GM19035 (cell line): ENCODE measurements around the gene CD200.

Experiments used
- ATAC-seq: cut with Tn5 transposase; IDR thresholded peaks from one replicate; pipeline ENCODE4 v1.9.1; 2021; ENCODE audit not compliant: unreplicated experiment

CD200 gene

GRCh38 chr3:112331851-112332250, 1.1 kb upstream of the CD200 start:
- ATAC-seq: no peak

GRCh38 chr3:112333381-112334317, 693 bp downstream of the CD200 start:
- ATAC-seq: peak; percentile 55

GRCh38 chr3:112334691-112335433, 1.9 kb downstream of the CD200 start:
- no peak for ATAC-seq

GRCh38 chr3:112335434-112335781, 2.5 kb downstream of the CD200 start:
- no peak for ATAC-seq

GRCh38 chr3:112338021-112338726, 5.2 kb downstream of the CD200 start:
- ATAC-seq: no peak

- ATAC-seq: no peak
These were observed 5.7 kb downstream of the CD200 start for GRCh38 chr3:112338727-112339056.

- no peak for ATAC-seq
These were observed 6.2 kb downstream of the CD200 start for GRCh38 chr3:112339134-112339533.

- no peak for ATAC-seq
These were observed 6.7 kb downstream of the CD200 start for GRCh38 chr3:112339609-112340008.

- no peak for ATAC-seq
These were observed 8.4 kb downstream of the CD200 start for GRCh38 chr3:112341386-112341785.

GRCh38 chr3:112345681-112346080, 12.7 kb downstream of the CD200 start:
- ATAC-seq: no peak

- no peak for ATAC-seq
These were observed 13.7 kb downstream of the CD200 start for GRCh38 chr3:112346491-112347122.

GRCh38 chr3:112348943-112349342, 16.0 kb downstream of the CD200 start:
- ATAC-seq: no peak

GRCh38 chr3:112349557-112349956, 16.6 kb downstream of the CD200 start:
- no peak for ATAC-seq

- ATAC-seq: no peak
These were observed 17.3 kb downstream of the CD200 start for GRCh38 chr3:112350018-112350810.

- no peak for ATAC-seq
These were observed 18.1 kb downstream of the CD200 start for GRCh38 chr3:112351036-112351435.

- no peak for ATAC-seq
These were observed 18.9 kb downstream of the CD200 start for GRCh38 chr3:112351823-112352222.

- no peak for ATAC-seq
These were observed 19.8 kb downstream of the CD200 start for GRCh38 chr3:112352720-112353119.

- ATAC-seq: no peak
These were observed 20.4 kb downstream of the CD200 start for GRCh38 chr3:112353365-112353764.

GRCh38 chr3:112354642-112355306, 21.8 kb downstream of the CD200 start:
- ATAC-seq: no peak

- ATAC-seq: no peak
These were observed 22.3 kb downstream of the CD200 start for GRCh38 chr3:112355307-112355687.
